Gastrocnemius medialis (tissue), 4 donors: ENCODE results near the gene NRL. TPM values are rescaled to one million over a fixed set of nuclear protein-coding genes. Genes with fewer than 3 reads are reported as not detected.
A peak's percentile ranks its signal among the peaks of the same experiment; 100 is the strongest.
"Not testable (repeated sequence)": the region's sequence is repeated elsewhere in the genome, so short reads cannot be mapped to it uniquely, and the experiment has no call there.

Source experiments
- ATAC-seq, 2 donors: fragments of 150-250 bp; one replicate each; pipeline ENCODE4 v1.9.1; 2016
- DNase-seq, 2 donors: peaks; one replicate each; pipeline ENCODE4 v3.0.0-alpha.2; 2019
- H3K27ac ChIP-seq, 4 donors: fragments of 200-600 bp; sonication (generic); 1 replicate in 1 of 4; 2 replicates in 3 of 4; pipeline ENCODE4 v1.5.1; 2016 to 2018; ENCODE audit warnings: mild to moderate bottlenecking in 2 of 4, moderate library complexity in 1 of 4
- H3K27me3 ChIP-seq, 3 donors: fragments of 200-600 bp; sonication (generic) in 2 of 3; 1 replicate in 1 of 3; 2 replicates in 2 of 3; pipeline versions ENCODE4 v1.5.1 to v1.6.0; 2016 to 2019; ENCODE audit warnings: mild to moderate bottlenecking in 1 of 3, moderate library complexity in 1 of 3
- H3K36me3 ChIP-seq, 2 donors: fragments of 200-600 bp; sonication (generic) in 1 of 2; one replicate each; pipeline ENCODE4 v1.5.1; 2017 to 2018
- H3K4me1 ChIP-seq, 2 donors: fragments of 200-600 bp; sonication (generic) in 1 of 2; one replicate each; pipeline ENCODE4 v1.5.1; 2016 to 2017; ENCODE audit warnings: mild to moderate bottlenecking in 2 of 2
- H3K4me3 ChIP-seq, 4 donors: fragments of 200-600 bp; sonication (generic) in 3 of 4; 1 replicate in 1 of 4; 2 replicates in 3 of 4; pipeline ENCODE4 v1.5.1; 2016 to 2019; ENCODE audit warnings: mild to moderate bottlenecking in 2 of 4
- H3K9me3 ChIP-seq, 3 donors: fragments of 200-600 bp; sonication (generic) in 2 of 3; 1 replicate in 1 of 3; 2 replicates in 2 of 3; pipeline ENCODE4 v1.5.1; 2016 to 2019
- CTCF ChIP-seq, 5 experiments: fragments of 450-650 bp in 3 of 5; fragments of 200-600 bp in 2 of 5; sonication (generic) in 2 of 5; IDR thresholded peaks in 4 of 5; conservative IDR thresholded peaks in 1 of 5; 1 replicate in 4 of 5; 2 replicates in 1 of 5; pipeline ENCODE4 v1.5.1; 2016 to 2019; ENCODE audit warnings: antibody characterized with exemption in 5 of 5, mild to moderate bottlenecking in 3 of 5, moderate library complexity in 3 of 5
- POLR2A ChIP-seq, 2 donors: fragments of 450-650 bp; IDR thresholded peaks; one replicate each; pipeline ENCODE4 v1.6.1; 2017; ENCODE audit warnings: antibody characterized with exemption in 2 of 2, mild to moderate bottlenecking in 2 of 2, moderate library complexity in 2 of 2
- in situ Hi-C, 4 donors: fragments of 200-750 bp; cut with MboI; loops; one replicate each; pipeline versions ENCODE4 v1.15.0 to v1.8.0; 2017; ENCODE audit warnings: low sequenced_read_pairs in 4 of 4
- intact Hi-C: fragments of 100-400 bp; cut with DNase I; formaldehyde crosslinking; loops from one replicate; pipeline ENCODE4 v1.15.1; 2023; ENCODE audit warnings: low total_unique reads
- total RNA-seq, 4 donors: library from RNA; depleted of rRNA; stranded (reverse); fragments of >200 nt; gene quantifications; one replicate each; pipeline versions ENCODE4 v1.1.0 to v1.2.3, GENCODE V29; 2016

NRL gene
- total RNA-seq, 4 donors from 2014 or later: 0.82 to 4.5 (median 2.4) TPM

DNA sequence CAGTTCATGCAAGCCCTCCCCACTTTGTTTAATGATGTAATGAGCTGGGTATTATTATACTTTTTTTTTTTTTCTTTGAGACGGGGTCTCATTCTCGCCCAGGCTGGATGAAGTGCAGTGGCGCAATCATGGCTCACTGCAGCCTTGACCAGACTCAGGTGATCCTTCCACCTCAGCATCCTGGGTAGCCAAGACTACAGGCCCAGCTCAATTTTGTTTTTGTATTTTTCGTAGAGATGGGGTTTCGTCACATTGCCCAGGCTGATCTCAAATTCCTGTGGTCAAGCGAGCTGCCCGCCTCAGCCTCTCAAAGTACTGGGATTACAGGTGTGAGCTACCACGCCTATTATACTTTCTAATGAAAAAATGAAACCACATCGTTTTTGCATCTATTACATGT lies 4.7 kb downstream of the NRL start:
- Histone ChIP-seq H3K4me3 (no peak overlapping the region), H3K4me1 (peaks cover 11 to 15% of the 10 kb centered on the region in 2 donors), H3K27me3 (no peaks in the 10 kb centered on the region), H3K36me3 (no peaks in the 10 kb centered on the region), H3K27ac (no peak overlapping the region), H3K9me3 (no peaks in the 10 kb centered on the region)
- ATAC-seq (no peak), DNase-seq (no peak)
- intact Hi-C loops (no loop called here), in situ Hi-C loops (no loop called here)
- TF ChIP-seq CTCF (IDR thresholded peaks at IDR 0.05 in 4 of 5, conservative IDR thresholded peaks at IDR 0.05 in 1 of 5): no peak
- no peak for TF ChIP-seq POLR2A (IDR thresholded peaks at IDR 0.05)

DNA sequence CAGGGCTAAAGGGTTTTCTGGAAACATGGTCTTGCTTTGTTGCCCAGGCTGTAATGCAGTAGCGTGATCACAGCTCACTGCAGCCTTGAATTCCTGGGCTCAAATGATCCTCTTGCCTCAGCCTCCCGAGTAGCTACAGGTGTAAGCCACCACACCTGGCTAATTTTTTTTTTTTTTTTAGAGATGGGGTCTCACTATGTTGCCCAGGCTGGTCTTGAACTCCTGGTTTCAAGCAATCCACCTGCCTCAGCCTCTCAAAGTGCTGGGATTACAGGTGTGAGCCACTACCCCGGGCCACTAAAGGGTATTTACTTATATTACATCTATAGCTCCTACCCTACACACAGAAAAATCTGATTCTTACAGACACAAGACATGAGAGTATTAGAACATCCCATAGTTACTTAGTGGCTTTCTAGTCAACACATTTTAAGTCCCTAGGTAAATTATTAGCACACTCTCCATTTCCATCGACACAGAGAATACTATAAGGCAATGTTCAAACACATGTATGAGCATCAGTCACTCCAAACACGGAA lies 6.3 kb downstream of the NRL start:
- Histone ChIP-seq H3K27me3 (no peaks in the 10 kb centered on the region), H3K27ac (peak overlapping the region; percentile 2 to 55 (median 29)), H3K4me3 (no peak overlapping the region), H3K36me3 (no peaks in the 10 kb centered on the region), H3K9me3 (no peaks in the 10 kb centered on the region), H3K4me1 (peaks cover 9 to 12% of the 10 kb centered on the region in 2 donors)
- intact Hi-C loops: loop anchor here (1.0 to 5.0 kb wide), 3 partner anchors 50 to 476 kb away; no protein-coding TSS in a partner anchor
- in situ Hi-C loops: loop anchor here in 1 of 4 donors (5.0 kb wide), 1 partner anchor 51 kb away; no protein-coding TSS in a partner anchor
- no peak for DNase-seq
- peak in 1 of 2 donors; percentile 15 for ATAC-seq
- TF ChIP-seq CTCF (IDR thresholded peaks at IDR 0.05 in 4 of 5, conservative IDR thresholded peaks at IDR 0.05 in 1 of 5): no peak
- TF ChIP-seq POLR2A (IDR thresholded peaks at IDR 0.05): no peak

DNA sequence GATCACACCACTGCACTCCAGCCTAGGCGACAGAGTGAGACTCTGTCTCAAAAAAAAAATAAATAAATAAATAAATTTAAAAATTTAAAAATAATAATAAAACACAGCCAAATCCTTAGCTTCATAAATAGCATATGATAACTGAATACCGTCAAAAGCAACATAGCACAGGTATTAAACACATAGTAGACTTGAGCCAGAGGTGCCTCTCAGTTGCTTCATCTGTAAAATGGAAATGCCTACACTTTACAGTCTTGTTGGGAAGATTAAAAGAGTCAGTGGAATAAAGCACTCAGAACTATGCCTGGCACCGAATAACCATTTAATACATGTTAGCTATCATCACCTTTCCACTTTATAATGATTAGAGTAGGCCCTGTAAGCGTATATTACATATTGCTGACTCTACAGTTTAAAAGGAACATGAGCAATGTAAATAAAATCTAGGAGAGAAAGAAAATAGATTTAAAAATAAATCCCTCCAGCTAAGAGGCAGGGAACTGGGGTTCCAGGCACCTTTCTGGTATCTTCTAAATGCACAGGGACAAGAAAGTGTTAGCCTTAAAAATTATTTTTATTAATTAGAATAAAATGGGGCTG lies 8.0 kb downstream of the NRL start:
- Histone ChIP-seq H3K4me1 (peaks cover 7 to 9% of the 10 kb centered on the region in 2 donors), H3K9me3 (no peaks in the 10 kb centered on the region), H3K27me3 (no peaks in the 10 kb centered on the region), H3K36me3 (no peaks in the 10 kb centered on the region), H3K27ac (no peak overlapping the region), H3K4me3 (no peak overlapping the region)
- DNase-seq (no peak), ATAC-seq (no peak)
- no peak for TF ChIP-seq POLR2A (IDR thresholded peaks at IDR 0.05)
- TF ChIP-seq CTCF (IDR thresholded peaks at IDR 0.05 in 4 of 5, conservative IDR thresholded peaks at IDR 0.05 in 1 of 5): no peak
- in situ Hi-C loops (loop anchor here in 1 of 4 donors (5.0 kb wide), 1 partner anchor 49 kb away; no protein-coding TSS in a partner anchor), intact Hi-C loops (loop anchor here (5.0 kb wide), 1 partner anchor 474 kb away; no protein-coding TSS in a partner anchor)

DNA sequence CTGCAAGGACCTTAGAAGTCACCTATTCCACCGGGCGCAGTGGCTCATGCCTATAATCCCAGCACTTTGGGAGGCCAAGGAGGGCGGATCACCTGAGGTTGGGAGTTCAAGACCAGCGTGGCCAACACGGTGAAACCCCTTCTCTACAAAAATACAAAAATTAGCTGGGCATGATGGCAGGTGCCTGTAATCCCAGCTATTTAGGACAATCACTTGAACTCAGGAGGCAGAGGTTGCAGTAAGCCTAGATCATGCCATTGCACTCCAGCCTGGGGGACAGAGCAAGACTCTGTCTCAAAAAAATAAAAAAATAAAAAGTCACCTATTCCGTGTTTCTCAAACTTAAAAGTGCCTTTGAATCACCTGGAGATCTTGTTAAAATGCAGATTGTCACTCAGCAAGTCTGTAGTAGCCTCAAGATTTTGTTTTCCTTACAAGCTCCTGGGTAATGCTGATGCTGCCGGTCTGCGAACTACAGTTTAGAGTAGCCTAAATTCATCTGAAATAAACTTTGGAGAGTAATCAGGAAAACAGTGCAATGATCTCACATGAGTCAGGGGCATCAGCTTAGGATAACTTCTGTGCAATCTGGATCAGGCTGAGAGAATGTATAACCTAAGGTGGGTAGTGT lies 9.0 kb downstream of the NRL start:
- intact Hi-C loops: loop anchor here (5.0 kb wide), 1 partner anchor 473 kb away; no protein-coding TSS in a partner anchor
- DNase-seq, ATAC-seq, H3K36me3 ChIP-seq, H3K9me3 ChIP-seq, H3K4me3 ChIP-seq, H3K4me1 ChIP-seq, H3K27me3 ChIP-seq, H3K27ac ChIP-seq: not testable (repeated sequence)
- in situ Hi-C loops: loop anchor here in 1 of 4 donors (5.0 kb wide), 1 partner anchor 48 kb away; no protein-coding TSS in a partner anchor

DNA sequence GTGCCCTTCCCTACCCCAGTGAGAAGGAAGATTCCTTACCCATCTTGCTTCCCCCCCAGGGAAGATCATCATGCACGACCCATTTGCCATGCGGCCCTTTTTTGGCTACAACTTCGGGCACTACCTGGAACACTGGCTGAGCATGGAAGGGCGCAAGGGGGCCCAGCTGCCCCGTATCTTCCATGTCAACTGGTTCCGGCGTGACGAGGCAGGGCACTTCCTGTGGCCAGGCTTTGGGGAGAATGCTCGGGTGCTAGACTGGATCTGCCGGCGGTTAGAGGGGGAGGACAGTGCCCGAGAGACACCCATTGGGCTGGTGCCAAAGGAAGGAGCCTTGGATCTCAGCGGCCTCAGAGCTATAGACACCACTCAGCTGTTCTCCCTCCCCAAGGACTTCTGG lies 11.3 kb downstream of the NRL start:
- ATAC-seq: no peak
- Histone ChIP-seq H3K27me3 (no peaks in the 10 kb centered on the region), H3K4me3 (no peak overlapping the region), H3K36me3 (no peaks in the 10 kb centered on the region), H3K27ac (no peak overlapping the region), H3K4me1 (peaks cover 0 to 2% of the 10 kb centered on the region in 2 donors), H3K9me3 (no peaks in the 10 kb centered on the region)
- TF ChIP-seq POLR2A (IDR thresholded peaks at IDR 0.05) (no peak), CTCF (IDR thresholded peaks at IDR 0.05 in 4 of 5, conservative IDR thresholded peaks at IDR 0.05 in 1 of 5) (no peak)
- no peak for DNase-seq
- intact Hi-C loops (no loop called here), in situ Hi-C loops (no loop called here)
